ACHN (cell line): Measurements from ENCODE around the gene GRPEL2.

ENCODE experiments used
- DNase-seq: peaks from one replicate; pipeline ENCODE4 v3.0.0-alpha.2; 2015
- in situ Hi-C: cut with HindIII; loops from 2 replicates; pipeline ENCODE4 v1.10.0; 2017; ENCODE audit warnings: low sequenced_read_pairs, low pct_ligation_motif_present, low pct_unique_long_range_greater_than_20kb

Gene GRPEL2

GRCh38 chr5:149371296-149371962, 26.1 kb downstream of the GRPEL2 start:
- peak; percentile 51 for DNase-seq
- in situ Hi-C loops: no loop called here

GRCh38 chr5:149372076-149372795, 26.9 kb downstream of the GRPEL2 start:
- no peak for DNase-seq
- in situ Hi-C loops: no loop called here

- in situ Hi-C loops: no loop called here
- no peak for DNase-seq
Measured at GRCh38 chr5:149372932-149373331, 27.6 kb downstream of the GRPEL2 start.

GRCh38 chr5:149374303-149374702, 29.0 kb downstream of the GRPEL2 start:
- in situ Hi-C loops: no loop called here
- DNase-seq: no peak

- in situ Hi-C loops: no loop called here
- DNase-seq: no peak
Measured at GRCh38 chr5:149374801-149375200, 29.5 kb downstream of the GRPEL2 start.

- in situ Hi-C loops: no loop called here
- no peak for DNase-seq
Measured at GRCh38 chr5:149375434-149375833, 30.1 kb downstream of the GRPEL2 start.

GRCh38 chr5:149376104-149376503, 30.8 kb downstream of the GRPEL2 start:
- no peak for DNase-seq
- in situ Hi-C loops: no loop called here

- in situ Hi-C loops: no loop called here
- no peak for DNase-seq
Measured at GRCh38 chr5:149376711-149377447, 31.6 kb downstream of the GRPEL2 start.

GRCh38 chr5:149378241-149378820, 33.0 kb downstream of the GRPEL2 start:
- in situ Hi-C loops: no loop called here
- no peak for DNase-seq

GRCh38 chr5:149379177-149379761, 34.0 kb downstream of the GRPEL2 start, which contains the start of gene IL17B:
Gene IL17B, minus strand, starts transcription at chr5:149379292. Its CDS starts 67 bp downstream, at chr5:149379225.
- DNase-seq: no peak
- in situ Hi-C loops: no loop called here

GRCh38 chr5:149379818-149380374, 34.6 kb downstream of the GRPEL2 start:
- in situ Hi-C loops: no loop called here

GRCh38 chr5:149380466-149381121, 35.3 kb downstream of the GRPEL2 start:
- DNase-seq: no peak
- in situ Hi-C loops: no loop called here

More at GRCh38 chr5:149379818-149380374, 34.6 kb downstream of the GRPEL2 start:
- DNase-seq: no peak

GRCh38 chr5:149381261-149381985, 36.1 kb downstream of the GRPEL2 start:
- in situ Hi-C loops: no loop called here
- DNase-seq: no peak

- in situ Hi-C loops: no loop called here
- DNase-seq: peak; percentile 59
Measured at GRCh38 chr5:149381986-149382338, 36.7 kb downstream of the GRPEL2 start.

GRCh38 chr5:149382517-149383220, 37.4 kb downstream of the GRPEL2 start:
- DNase-seq: no peak
- in situ Hi-C loops: no loop called here

GRCh38 chr5:149383399-149383798, 38.1 kb downstream of the GRPEL2 start:
- in situ Hi-C loops: no loop called here
- no peak for DNase-seq

- no peak for DNase-seq
- in situ Hi-C loops: no loop called here
Measured at GRCh38 chr5:149386166-149386565, 40.9 kb downstream of the GRPEL2 start.
